GM19351 (cell line): ENCODE measurements around the gene ITPRIPL2.
A peak's percentile ranks its signal among the peaks of the same experiment; 100 is the strongest.

ENCODE experiments used
- ATAC-seq: cut with Tn5 transposase; IDR thresholded peaks from one replicate; pipeline ENCODE4 v1.9.1; 2021; ENCODE audit warnings: mild to moderate bottlenecking, moderate library complexity; ENCODE audit not compliant: unreplicated experiment

Gene ITPRIPL2

DNA sequence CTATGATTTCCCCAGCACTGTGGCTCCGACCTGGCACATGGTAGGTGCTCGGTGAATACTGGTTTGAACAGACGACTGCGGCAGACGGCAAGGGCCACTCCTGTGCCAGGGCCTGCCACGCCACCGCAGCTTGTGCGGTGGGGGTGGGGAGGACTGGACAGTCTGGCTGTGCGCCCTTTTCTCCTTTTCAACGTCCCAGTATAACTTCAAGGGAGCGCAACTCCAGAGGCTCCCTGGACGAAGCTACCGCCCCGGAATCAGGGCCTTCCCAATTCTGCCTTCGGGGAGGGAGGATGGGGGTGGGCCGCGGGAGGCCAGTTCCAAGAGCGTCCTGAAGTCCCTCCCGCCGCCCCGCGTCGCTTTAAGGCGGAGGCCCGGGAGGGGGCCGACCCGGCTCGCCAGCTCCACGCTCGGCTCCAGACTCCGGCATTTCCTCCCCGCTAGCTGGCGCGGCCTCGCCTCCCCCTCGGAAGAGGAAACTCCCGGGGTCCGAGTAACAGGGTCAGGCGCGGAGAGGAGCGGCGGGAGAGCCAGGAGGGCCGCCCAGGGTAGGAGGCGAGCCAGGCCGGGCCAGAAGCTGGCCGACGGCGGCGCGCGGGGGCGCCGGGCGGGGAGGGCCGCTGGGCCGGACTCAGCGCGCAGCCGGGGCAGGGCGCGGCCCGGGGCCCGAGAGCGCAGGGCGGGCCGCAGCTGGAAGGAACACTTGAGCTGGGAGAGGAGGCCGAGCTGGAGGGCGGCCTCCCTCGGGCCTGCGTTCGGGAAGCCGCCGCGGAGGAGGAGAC, at the start of gene ITPRIPL2:
ITPRIPL2 (plus strand) TSS at position 388 of the 782 bp plus-strand sequence. CDS start 498 bp downstream, outside the sequence.
- no peak for ATAC-seq

DNA sequence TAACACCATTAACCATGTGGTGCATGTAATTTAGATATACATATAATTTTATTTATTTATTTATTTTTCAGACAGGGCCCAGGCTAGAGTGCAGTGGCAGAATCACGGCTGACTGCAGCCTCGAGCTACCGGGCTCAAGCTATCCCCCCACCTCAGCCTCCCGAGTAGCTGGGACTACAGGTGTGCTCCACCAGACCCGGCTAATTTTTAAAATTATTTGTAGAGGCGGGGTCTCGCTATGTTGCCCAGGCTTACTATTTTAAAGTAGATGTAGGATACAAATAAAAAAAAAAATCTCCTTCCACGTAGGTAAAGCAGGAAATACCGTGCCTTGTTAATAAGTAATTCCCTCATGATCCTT, 46.8 kb upstream of the ITPRIPL2 start:
- ATAC-seq = no peak

DNA sequence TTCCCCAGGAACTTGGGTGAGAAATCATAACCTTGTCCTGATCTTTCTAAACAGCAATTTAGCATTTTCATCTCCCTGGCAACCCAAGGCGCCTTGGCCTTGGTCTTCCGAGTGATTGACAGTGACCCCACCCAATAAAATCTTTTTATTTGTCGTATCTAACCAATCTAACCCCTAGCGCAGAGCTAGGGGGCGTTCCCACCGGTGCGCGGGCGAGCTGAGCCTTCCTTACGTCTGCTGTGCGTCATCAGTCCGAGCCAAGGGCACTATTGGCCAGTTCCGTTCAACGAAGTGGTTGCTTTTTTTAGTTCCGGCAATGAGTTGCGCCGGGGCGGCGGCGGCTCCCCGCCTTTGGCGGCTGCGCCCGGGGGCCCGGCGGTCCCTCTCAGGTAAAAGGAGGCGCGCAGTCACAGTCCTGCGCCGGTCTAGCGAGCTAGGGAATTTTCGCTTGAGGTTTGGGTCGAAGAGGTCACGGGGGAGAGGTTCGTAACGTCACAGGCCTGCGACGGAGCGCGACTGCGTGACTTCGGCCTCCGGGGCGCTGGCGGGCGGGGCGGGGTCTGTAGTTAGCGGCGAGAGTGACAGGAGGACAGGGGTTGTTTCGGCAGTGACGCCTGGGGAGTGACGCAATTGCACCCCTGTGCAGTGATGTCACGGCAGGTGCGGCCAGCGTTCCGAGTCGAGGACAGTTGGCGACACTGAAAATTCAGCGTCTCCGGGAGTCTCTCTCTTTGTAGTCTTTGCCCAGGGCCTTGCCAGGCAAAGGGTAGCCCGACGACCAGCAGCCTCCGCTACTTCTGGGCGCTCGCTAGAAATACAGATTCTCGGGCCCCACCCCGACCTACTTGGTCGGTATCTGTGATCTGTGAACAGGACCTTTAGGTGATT, 46.2 kb upstream of the ITPRIPL2 start, which contains the start of gene COQ7:
COQ7 (plus strand) TSS at position 266 of the 888 bp plus-strand sequence; CDS start at position 317, 51 bp downstream.
- peak; percentile 91 for ATAC-seq

DNA sequence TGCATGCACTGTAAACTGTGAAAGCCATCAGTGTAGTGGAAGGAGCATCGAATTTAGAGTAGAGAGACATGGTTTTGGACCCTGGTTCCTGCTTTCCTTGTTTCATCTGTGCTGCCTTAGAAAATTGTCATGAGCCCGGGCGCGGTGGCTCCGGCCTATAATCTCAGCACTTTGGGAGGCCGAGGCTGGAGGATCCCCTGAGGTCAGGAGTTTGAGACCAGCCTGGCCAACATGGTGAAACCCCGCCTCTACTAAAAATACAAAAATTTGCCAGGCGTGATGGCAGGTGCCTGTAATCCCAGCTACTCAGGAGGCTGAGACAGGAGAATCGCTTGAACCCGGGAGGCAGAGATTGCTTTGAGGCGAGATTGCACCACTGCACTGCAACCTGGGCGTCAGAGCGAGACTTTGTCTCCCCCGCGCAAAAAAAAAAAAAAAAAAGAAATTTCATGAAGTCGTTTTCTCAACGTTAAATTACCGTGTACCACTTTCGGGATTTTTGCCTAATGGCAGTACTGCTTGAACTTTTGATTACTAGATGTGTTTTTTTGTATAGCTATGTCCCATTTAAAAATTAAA, 45.4 kb upstream of the ITPRIPL2 start:
- no peak for ATAC-seq

DNA sequence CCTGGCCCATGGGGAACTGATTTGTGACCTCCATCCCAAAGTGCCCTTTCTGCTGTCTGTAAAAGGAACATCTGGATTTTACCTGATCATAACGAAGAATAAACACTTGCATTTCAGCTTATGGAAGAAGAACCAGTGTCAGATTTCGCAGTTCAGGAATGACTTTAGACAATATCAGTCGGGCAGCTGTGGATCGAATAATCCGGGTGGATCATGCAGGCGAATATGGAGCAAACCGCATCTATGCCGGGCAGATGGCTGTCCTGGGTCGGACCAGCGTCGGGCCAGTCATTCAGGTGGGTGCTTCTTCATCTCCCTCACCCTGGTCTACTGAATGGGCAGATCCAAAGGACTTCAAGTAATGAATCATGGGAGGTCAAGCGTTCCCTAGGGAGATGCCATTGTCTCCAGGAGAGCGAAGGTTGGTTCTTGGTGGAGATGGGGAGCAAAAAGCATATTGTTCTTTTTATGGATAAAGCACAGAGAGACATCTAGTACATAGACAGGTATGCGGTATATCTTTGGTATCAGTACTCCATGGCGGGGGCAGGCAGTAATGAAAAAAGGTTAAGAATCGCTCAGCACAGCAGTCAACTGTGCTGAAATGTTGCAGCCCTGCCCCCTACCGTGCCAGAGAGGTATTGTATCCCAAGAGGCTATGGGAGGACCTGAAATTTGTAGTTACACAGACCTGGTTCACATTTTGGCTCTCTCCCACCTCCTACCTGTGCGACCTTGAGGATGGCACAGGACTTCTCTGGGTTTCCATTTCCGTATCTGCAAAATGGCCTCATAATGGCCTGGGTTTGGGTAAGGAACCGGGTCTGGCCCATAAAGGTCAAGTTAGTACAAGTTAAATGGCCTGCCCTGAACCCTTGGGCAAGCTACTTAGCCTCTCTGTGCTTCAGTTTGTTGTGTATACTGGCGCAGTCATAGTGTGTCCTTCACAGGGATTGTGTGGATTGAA, 41.7 kb upstream of the ITPRIPL2 start:
- no peak for ATAC-seq

DNA sequence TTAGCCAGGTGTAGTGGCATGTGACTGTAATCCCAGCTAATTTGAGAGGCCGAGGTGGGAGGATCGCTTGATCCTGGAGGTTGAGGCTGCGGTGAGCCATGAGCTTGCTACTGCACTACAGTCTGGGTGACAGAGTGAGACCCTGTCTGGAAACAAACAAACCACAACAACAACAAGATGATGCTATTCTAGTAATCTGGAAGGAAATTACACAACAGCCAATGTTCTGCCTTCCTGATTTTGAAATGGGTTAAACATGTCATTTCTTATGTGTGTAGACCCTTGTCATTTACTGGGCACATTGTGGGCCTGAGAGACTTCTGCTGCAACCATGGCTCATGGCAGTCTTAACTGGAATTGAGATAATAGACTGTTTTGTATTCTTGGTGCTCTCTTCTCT, 40.4 kb upstream of the ITPRIPL2 start:
- no peak for ATAC-seq

DNA sequence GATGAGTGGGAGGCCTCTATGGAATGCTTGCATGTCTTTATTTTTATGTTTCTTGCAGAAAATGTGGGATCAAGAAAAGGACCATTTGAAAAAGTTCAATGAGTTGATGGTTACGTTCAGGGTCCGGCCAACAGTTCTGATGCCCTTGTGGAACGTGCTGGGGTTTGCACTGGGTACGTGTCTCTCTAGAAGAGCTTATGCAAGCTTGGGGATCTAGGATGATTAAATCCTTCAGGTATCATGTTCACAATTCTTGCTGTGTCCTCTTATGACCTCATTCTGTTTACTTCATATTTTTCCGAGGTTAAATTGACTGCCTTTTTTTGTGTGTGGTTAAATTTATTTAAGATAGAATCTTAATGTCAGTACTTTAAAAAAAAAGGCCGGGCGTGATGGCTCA, 39.9 kb upstream of the ITPRIPL2 start:
- ATAC-seq = no peak

DNA sequence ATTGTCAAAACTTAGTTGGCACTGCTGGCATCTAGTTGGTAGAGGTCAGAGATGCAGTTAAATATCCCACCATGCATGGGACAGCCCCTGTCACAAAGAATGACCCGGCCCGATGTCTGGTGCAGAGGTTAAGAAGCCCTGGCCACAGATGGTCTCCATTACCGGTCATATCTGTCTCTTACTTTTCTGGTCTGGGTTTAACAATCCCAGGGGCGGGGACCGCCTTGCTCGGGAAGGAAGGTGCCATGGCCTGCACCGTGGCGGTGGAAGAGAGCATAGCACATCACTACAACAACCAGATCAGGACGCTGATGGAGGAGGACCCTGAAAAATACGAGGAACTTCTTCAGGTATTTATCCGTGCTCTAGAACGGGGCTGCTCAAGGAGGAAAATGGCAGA, 38.3 kb upstream of the ITPRIPL2 start:
- ATAC-seq = no peak

DNA sequence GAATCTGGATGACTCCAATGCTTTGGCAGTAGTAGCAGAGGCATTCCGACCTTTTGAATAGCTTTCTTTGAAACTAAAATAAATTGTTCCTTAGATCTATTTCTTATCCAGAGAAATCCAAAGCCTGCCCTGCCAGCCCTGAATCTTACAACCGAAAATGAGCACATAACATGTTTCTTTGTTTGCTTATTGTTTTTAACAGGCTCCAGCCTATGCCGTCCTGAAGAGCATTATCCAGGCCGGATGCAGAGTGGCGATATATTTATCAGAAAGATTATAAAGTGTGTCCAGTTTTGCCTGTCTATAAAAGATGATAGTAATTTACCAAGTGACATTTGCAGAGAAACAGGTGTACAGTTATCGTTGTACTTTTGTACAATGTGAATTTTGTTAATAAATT, 35.9 kb upstream of the ITPRIPL2 start:
- ATAC-seq = no peak

DNA sequence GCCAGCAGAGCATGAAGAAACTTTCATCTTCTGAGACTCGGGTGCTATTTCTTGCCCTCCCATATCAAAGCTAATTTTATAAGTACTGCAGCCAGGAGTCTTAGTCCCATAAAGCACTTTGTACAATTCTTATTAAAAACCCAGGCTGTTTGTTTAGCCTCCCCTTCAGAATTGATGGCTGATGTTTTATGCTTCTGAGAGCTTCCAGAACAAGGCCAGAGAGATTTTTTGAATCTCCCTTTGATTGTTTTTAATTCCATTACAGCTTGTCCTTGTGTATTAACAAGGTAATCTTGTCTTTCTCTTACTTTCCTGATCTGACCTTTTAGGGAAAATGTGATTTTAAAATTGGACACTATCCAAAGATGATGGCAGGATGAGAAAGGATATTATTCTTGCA, 30.1 kb upstream of the ITPRIPL2 start:
- ATAC-seq = no peak

DNA sequence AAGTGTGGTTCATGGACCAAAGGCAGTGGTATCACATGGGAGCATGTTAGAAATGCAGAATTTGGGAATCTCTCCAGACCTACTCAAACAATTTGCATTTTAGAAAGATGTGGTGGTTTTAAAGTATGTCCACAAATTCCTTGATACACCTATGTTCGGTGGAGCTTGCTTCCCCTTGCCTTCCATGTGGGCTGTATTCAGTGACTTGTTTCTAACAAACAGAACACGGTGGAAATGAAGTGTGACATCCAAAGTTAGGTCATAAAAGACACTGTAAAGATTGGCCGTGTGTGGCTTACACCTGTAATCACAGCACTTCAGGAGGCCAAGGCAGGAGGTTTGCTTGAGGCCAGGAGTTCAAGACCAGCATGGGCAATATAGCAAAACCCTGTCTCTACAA, 29.6 kb upstream of the ITPRIPL2 start:
- ATAC-seq = no peak

DNA sequence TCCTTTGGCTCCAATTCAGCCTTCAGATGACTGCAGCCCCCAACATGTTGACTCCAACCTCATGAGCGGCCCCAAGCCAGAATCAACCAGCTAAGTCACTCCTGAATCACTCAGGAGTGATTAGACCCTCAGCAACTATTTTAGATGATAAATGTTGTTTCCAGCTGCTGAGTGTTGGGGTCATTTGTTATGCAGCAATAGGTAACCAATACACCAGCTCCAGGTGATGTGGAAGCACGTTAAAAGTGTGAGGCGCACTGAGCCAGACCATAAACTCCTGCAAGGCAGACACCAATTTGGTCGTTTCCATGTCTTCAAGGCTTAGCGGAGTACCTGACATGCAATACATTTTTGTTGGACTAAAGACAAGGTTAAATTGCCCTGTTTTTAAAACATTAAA, 28.9 kb upstream of the ITPRIPL2 start:
- ATAC-seq = no peak

DNA sequence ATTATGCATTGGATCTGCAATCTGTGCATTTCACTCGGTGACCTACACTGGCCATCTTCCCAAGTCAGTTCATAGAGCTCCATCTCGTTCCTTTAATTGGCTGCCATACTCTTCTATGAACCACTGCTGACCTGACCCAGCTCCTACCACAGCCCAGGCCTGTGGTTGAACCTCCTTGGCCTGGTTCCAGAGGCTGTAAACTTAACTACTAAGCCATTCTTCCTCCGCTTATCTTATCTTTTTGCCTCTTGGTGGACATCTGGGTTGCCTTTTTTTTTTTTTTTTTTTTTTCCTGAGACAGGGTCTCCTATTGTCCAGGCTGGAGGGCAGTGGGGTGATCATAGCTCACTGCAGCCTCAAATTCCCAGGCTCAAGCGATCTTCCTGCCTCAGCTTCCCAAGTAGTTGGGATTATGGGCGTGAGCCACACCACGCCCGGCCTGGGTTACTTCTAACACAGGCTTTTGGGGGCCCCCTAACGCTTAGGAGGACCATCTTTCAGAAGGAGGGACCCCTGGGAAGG, 28.0 kb upstream of the ITPRIPL2 start:
- no peak for ATAC-seq

DNA sequence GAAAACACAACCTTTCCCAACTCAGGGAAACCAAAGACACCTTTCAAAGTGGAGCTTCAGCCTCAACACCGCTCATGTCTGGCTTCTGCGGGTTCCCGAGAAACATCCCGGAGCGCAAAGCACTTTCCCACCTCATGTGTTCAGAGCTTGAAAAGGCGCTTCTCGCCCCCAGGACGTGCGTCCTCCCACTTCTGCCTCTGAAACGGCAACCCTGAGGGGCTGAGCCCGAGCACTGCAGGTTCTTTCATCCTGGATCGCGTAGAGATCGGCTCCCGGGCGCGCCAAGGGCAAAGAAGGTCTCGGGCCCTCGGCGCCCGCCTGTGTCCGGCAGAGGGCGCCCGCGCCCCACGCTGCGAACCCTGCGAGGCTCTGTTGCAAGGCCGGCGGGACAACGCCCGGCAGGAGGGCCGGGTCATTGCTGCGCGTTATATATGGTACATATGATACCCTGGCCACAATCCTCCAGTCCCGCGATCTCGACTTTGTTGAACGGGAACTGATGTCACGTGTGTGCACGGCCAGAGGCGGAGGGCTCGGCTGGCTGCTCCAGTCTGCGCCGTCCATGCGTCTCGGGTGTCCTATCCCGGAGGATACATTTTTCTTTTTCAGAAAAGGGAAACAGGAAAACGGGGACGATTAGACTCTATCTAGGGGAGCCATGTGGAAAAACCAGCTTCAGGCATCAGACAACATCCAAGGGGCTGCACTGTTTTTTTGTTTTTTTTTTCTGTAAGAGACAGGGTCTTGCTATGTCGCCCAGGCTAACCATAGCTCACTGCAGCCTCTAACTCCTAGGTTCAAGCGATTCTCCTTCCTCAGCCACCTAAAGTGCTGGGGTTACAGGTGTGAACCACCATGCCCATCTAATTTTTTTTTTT, 27.2 kb upstream of the ITPRIPL2 start:
- ATAC-seq = peak; percentile 69

DNA sequence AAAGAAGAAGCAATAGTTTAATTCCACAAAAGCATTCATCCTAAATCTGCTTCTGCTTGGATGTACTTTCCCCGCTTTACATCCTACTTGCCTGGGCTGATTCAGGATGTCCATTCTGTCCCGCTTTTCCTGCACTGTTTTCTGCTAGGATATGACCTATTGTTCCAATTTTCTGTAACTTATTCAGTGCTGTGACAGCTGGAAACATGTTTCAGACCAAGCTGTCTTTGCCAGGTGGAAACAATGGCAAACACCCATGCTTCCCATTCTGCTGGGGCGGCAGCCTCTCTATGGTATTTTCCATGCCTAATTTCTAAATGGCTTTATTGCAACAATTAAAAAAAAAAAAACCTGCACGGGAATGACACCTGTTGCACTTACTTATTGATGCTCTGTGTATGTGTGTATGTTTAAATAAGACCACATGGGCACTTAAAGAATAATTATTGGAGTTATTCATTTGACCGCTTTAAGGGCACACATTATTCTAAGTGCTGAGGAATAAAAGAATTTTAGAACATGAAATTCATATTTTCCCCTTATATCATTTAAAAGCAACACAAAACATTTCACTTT, 25.3 kb upstream of the ITPRIPL2 start:
- ATAC-seq = no peak

DNA sequence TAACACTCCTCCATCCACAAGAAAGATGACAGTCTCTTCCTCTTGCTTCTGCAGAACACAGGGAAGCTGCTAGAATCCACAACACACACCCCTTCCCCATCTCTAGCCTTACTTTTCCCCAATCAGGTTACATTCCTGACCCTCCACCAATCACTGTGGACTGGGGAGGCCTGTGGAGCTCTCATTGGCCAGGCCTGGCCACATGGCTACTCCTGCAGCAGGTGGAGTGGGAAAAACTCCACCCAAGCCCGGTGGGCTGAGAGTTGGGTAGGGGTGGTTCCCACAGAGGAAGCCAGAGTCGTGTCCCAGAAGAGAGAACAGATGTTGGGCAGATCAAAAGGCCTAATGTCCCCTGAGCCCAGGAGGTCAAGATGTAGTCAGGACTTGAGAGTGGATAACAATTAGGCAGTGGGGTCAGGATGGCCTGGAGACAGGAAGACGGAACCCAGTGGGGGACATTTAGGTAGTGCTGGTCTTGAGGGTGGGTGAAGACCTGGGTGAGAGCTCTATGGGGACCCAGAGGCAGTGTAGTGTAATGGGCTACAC, 24.3 kb upstream of the ITPRIPL2 start:
- no peak for ATAC-seq

DNA sequence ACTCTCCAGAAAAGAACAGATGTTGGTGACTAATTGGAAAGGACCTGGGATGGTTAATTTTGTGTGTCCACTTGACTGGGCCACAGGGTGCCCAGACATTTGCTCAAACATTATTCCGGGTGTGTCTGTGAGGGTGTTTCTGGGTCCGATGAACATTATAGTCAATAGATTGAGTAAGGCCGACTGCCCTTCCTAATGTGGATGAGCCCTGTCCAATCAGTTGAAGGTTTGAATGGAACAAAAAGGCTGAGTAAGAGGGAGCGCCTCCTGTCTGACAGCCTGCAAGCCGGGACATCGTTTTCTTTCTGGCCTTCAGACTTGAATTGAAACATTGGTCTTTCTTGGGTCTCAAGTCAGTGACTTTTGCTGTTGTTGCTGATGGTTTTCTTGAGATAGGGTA, 22.8 kb upstream of the ITPRIPL2 start:
- ATAC-seq = no peak

DNA sequence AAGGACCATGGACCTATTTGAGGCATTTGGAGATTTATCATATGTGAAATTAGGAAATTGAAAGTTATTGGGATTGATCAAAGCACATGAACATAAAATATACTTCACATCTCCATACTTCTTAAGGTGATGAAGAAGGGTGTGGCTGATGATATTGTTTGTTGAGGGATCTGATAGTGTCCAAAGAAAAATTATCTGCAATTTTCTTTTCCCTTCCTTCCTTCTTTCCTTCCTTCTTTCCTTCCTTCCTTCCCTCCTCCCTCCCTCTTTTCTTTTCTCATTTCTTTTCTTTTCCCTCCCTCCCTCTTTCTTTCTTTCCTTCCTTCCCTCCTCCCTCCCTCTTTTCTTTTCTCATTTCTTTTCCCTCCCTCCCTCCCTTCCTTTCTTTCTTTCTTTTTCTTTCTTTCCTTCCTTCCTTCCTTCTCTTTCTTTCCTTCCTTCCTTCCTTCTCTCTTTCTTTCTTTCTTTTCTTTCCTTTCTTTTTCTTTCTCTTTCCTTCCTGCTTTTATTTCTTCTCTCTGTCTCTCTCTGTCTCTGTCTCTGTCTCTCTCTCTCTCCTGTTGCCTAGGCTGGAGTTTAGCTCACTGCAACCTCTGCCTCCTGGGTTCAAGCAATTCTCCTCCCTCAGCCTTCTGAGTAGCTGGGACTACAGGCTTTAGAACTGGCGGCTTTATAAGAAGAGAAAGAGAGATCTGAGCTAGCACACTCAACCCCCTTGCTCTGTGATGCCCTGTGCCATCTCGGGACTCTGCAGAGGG, 20.9 kb upstream of the ITPRIPL2 start:
- no peak for ATAC-seq
